AG10803 (cell line): ENCODE data around the gene ETS1.

Source experiments
- DNase-seq: peaks from one replicate; pipeline ENCODE4 v3.0.0; 2010; ENCODE audit warnings: low read depth
- H3K4me3 ChIP-seq: 2 replicates; pipeline ENCODE4 v1.5.1; 2011; ENCODE audit warnings: mild to moderate bottlenecking, low read length, control low read depth
- TF ChIP-seq, protein P1 (sequence below): conservative IDR thresholded peaks from 2 replicates; pipeline ENCODE4 v1.5.1; 2011; ENCODE audit warnings: mild to moderate bottlenecking, low read length, control low read depth, inconsistent platforms

ETS1 gene

DNA sequence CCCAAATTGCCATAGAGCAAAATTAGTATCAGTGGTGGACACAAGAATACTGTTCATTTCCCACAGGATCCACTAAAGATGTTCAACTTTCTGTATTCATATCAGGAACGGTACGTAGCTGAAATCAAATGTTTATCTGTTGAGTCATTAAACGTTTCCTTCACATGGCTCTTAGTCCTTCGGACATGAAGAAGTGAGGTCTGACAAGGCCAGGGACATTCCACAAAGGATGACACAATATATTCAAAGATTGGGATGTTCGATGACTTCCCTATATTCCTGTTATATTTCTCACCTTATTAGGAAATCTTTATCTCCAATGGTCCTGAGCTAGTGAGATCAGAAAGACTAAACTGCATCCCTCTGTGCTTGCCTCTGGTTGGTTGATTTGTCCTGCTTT, 129.0 kb downstream of the ETS1 start:
- H3K4me3 ChIP-seq = no peak overlapping the region

DNA sequence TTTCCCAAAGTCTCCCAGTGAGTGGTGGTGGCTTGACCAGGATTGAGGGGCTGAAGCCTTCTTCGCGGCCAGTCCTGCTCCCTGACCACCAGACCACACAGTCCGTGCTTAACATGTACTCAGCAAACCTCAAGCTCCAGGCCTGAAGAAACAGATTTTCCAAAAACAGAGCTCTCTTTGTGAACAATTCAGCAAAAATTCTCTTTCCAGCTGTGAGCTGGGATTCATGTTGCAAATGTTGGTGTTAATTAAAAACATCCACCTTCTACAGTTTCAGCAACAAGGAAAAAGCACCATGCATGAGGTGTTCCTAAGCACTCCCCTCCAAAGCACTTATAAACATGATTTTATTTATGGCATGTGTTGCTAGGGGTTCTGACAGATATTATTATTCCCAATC, 129.5 kb downstream of the ETS1 start:
- DNase-seq = peak; percentile 84
- TF ChIP-seq, protein P1, sequence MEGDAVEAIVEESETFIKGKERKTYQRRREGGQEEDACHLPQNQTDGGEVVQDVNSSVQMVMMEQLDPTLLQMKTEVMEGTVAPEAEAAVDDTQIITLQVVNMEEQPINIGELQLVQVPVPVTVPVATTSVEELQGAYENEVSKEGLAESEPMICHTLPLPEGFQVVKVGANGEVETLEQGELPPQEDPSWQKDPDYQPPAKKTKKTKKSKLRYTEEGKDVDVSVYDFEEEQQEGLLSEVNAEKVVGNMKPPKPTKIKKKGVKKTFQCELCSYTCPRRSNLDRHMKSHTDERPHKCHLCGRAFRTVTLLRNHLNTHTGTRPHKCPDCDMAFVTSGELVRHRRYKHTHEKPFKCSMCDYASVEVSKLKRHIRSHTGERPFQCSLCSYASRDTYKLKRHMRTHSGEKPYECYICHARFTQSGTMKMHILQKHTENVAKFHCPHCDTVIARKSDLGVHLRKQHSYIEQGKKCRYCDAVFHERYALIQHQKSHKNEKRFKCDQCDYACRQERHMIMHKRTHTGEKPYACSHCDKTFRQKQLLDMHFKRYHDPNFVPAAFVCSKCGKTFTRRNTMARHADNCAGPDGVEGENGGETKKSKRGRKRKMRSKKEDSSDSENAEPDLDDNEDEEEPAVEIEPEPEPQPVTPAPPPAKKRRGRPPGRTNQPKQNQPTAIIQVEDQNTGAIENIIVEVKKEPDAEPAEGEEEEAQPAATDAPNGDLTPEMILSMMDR = no peak
- no peak overlapping the region for H3K4me3 ChIP-seq

More for the DNA sequence above, 129.0 kb downstream of the ETS1 start:
- TF ChIP-seq, protein P1 = no peak
- DNase-seq = peak; percentile 89

DNA sequence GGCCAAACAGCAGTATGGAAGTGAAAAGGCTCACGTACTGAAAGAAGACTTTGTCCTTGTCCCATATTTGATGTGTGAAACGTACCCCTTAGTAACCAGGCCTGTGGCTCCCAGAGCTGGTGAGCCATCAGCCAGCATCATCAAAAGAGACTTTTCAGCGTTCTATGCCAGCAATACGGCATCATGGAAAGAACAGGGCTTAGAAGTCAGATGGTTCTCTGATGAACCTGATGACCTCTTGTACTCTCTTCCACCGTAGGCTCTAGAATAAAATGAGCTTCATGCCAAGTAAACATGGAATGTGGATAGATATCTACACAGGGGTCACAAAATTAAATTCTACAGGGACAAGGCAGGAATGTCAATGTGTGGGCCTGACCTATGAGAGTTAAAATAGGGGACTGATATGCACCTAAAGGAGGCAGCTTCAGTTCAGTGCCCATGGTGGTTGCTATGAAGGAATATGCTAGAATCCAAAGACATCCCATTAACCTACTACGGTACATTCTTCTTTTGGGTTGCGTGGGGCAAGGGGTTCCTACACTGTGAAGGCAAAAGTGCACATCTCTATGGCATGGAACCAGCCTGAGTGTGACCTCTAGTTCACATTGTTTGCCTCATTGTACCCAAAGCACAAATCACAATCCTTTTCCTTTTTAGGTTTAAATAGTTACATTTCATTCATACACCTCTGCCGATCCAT, 130.6 kb downstream of the ETS1 start:
- no peak overlapping the region for H3K4me3 ChIP-seq
- no peak for DNase-seq
- TF ChIP-seq, protein P1 = no peak

DNA sequence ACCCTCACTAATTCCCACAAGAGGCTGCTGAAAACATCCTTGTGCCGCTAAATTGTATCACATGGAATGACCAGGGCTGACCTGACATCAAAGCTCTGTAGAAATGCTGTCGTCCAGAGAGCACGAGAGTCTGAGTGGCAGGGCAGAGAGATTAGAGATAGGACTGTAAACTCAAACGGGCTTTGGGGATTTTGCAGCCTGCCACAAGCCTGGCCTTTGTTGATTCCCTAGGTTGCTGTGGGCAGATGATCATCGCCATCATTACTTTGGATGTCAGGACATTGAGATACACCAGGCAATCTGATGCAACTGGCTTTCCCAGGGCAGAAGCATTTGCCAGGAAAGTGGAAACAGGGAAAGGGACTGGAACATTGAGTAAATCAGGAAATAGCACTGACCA, 131.6 kb downstream of the ETS1 start:
- TF ChIP-seq, protein P1 = no peak
- no peak overlapping the region for H3K4me3 ChIP-seq
- no peak for DNase-seq

DNA sequence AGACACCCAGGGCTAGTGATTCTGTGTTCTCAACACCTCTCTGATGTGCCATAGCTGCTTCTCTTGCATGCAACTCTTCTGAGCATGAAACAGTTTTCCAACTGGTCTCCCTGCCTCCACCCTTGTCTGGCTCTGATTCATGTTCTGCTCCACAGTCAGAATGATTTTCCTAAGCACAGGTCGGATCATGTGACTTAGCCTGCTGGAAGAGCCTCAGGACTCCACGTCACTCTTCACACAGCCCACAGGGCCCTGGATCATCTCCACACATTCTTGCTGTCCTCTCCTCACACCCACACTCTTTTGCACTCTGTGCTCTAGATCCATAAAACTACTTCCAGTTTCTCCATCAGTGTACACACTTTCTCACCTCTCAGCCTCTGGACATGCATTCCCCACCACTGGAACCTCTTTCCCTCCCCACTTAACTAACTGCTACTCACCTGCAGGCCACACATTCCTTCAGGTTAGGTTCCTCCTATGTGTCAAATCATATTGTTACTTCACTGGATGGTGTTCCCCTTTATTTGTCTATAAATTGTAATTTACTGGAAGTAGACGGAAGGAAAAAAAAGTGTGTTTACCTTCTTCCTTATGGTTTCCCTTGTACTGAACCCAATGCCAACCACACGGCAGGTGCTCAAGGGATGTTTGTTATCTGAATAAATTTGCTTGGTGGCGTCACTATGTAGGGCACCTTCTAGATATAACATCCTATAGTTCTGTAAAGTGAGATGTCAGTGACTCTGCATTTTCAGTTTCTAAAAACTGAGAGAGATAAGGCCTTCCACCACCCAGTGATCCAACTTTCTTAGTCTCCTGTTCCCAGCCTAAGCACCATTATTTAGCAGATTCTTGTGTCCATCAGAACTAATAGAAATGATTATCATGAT, 133.7 kb downstream of the ETS1 start:
- TF ChIP-seq, protein P1 = no peak
- H3K4me3 ChIP-seq = no peak overlapping the region
- DNase-seq = peak; percentile 97

DNA sequence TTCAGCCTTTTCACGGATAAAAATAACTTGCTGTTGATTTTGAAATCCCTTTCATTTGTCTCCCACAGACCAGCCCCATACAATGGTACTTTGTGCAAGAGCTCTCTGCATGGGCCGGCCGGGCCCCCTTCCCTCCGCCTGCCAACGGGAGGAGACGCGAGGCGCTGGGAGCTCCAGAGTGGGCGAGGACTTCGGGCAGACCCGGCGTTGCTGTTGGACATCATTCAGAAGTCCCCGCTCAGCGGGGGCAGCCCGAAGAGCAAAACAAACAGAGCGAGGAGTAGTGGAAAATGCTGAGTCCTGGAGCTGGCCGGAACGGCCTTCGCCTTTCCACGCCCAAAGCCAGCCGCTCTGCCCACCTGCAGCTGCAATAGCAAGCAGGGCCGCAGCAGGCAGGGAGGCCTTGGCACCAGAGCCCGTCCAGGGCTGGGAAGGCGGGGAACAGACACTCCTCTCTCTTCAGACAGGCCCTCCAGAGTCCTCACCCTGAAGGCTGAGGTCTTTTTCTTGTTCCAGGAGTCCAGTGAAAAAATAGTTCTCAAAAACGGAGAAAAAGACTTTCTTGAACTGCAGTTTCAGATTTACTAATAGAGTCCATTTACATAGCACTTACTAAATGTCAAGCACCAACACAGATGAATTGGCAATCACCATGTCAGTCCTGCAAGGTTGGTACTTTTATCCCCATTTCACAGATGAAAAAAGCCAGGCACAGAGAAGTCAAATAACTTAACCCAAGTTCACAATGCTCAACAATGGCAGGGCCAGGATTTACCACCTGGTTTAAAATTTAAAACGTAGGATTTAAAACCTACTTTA, 135.5 kb downstream of the ETS1 start:
- peak; percentile 34 for DNase-seq
- TF ChIP-seq, protein P1 = no peak
- no peak overlapping the region for H3K4me3 ChIP-seq
